HG03108 (cell line): Measurements from ENCODE around the gene PPIL1.
"Not testable (repeated sequence)": the region's sequence is repeated elsewhere in the genome, so short reads cannot be mapped to it uniquely, and the experiment has no call there.

Source experiments
- ATAC-seq: cut with Tn5 transposase; IDR thresholded peaks from one replicate; pipeline ENCODE4 v1.9.1; 2021; ENCODE audit warnings: moderate library complexity; ENCODE audit not compliant: unreplicated experiment

The PPIL1 gene

GRCh38 chr6:36874443-36875249, at the start of gene PPIL1:
PPIL1 (minus strand) TSS chr6:36874803; CDS start chr6:36874772, 31 bp downstream.
- peak; percentile 70 for ATAC-seq

- no peak for ATAC-seq
Measured at GRCh38 chr6:36924131-36924530, 49.5 kb upstream of the PPIL1 start.

- no peak for ATAC-seq
Measured at GRCh38 chr6:36920546-36920945, 45.9 kb upstream of the PPIL1 start.

GRCh38 chr6:36920049-36920448, 45.4 kb upstream of the PPIL1 start:
- no peak for ATAC-seq

GRCh38 chr6:36917541-36918193, 43.1 kb upstream of the PPIL1 start:
- ATAC-seq = no peak

GRCh38 chr6:36916126-36916525, 41.5 kb upstream of the PPIL1 start:
- ATAC-seq = no peak

- no peak for ATAC-seq
Measured at GRCh38 chr6:36915599-36915998, 41.0 kb upstream of the PPIL1 start.

GRCh38 chr6:36914227-36914794, 39.7 kb upstream of the PPIL1 start:
- ATAC-seq = no peak

- no peak for ATAC-seq
Measured at GRCh38 chr6:36913082-36913481, 38.5 kb upstream of the PPIL1 start.

- peak; percentile 82 for ATAC-seq
Measured at GRCh38 chr6:36912586-36912985, 38.0 kb upstream of the PPIL1 start.

- peak; percentile 24 for ATAC-seq
Measured at GRCh38 chr6:36912030-36912454, 37.4 kb upstream of the PPIL1 start.

- no peak for ATAC-seq
Measured at GRCh38 chr6:36908747-36909146, 34.1 kb upstream of the PPIL1 start.

- ATAC-seq = no peak
Measured at GRCh38 chr6:36907781-36908180, 33.2 kb upstream of the PPIL1 start.

- no peak for ATAC-seq
Measured at GRCh38 chr6:36906539-36907325, 32.1 kb upstream of the PPIL1 start.

- ATAC-seq = no peak
Measured at GRCh38 chr6:36904851-36905393, 30.3 kb upstream of the PPIL1 start.

- no peak for ATAC-seq
Measured at GRCh38 chr6:36904114-36904513, 29.5 kb upstream of the PPIL1 start.

GRCh38 chr6:36897609-36898008, 23.0 kb upstream of the PPIL1 start:
- ATAC-seq = no peak

- ATAC-seq = no peak
Measured at GRCh38 chr6:36893976-36894932, 19.7 kb upstream of the PPIL1 start.

GRCh38 chr6:36891153-36891552, 16.6 kb upstream of the PPIL1 start:
- ATAC-seq = not testable (repeated sequence)
